BE2C (cell line): ENCODE measurements around the gene MMD.

Experiments
- DNase-seq: peaks from one replicate; pipeline ENCODE4 v3.0.0-alpha.2; 2020
- H3K27me3 ChIP-seq: fragments of 250-450 bp; sonication (Bioruptor Pico); 2 replicates; pipeline ENCODE4 v1.5.1; 2020; ENCODE audit warnings: mild to moderate bottlenecking
- H3K36me3 ChIP-seq: fragments of 250-450 bp; sonication (Bioruptor Pico); 2 replicates; pipeline ENCODE4 v1.5.1; 2020; ENCODE audit warnings: mild to moderate bottlenecking
- H3K4me1 ChIP-seq: fragments of 250-450 bp; sonication (Bioruptor Pico); 2 replicates; pipeline ENCODE4 v1.5.1; 2020
- H3K4me3 ChIP-seq: 2 replicates; pipeline ENCODE4 v1.5.1; 2011; ENCODE audit warnings: low read depth, low read length
- H3K9me3 ChIP-seq: fragments of 250-450 bp; sonication (Bioruptor Pico); 2 replicates; pipeline ENCODE4 v1.5.1; 2020
- CTCF ChIP-seq: IDR thresholded peaks from 2 replicates; pipeline ENCODE4 v1.5.1; 2012; ENCODE audit warnings: mild to moderate bottlenecking, low read depth, low read length

Gene MMD

GRCh38 chr17:55440391-55440790, 18.8 kb upstream of the MMD start:
- H3K4me1 ChIP-seq, result peaks cover 23% of the 10 kb centered on the region
- no peaks in the 10 kb centered on the region for H3K9me3 ChIP-seq
- peak overlapping the region; percentile 29 for H3K4me3 ChIP-seq
- DNase-seq, result peak; percentile 74
- TF ChIP-seq CTCF, result no peak
- H3K27me3 ChIP-seq, result no peaks in the 10 kb centered on the region
- no peaks in the 10 kb centered on the region for H3K36me3 ChIP-seq

- no peak for DNase-seq
- Histone ChIP-seq H3K27me3 (no peaks in the 10 kb centered on the region), H3K9me3 (no peaks in the 10 kb centered on the region), H3K4me3 (no peak overlapping the region), H3K36me3 (no peaks in the 10 kb centered on the region), H3K4me1 (peaks cover 28% of the 10 kb centered on the region)
- no peak for TF ChIP-seq CTCF
Measured at GRCh38 chr17:55437159-55437605, 15.5 kb upstream of the MMD start.

- H3K36me3 ChIP-seq, result no peaks in the 10 kb centered on the region
- H3K9me3 ChIP-seq, result no peaks in the 10 kb centered on the region
- H3K4me3 ChIP-seq, result no peak overlapping the region
- no peak for DNase-seq
- H3K4me1 ChIP-seq, result peaks cover 24% of the 10 kb centered on the region
- TF ChIP-seq CTCF, result no peak
- H3K27me3 ChIP-seq, result no peaks in the 10 kb centered on the region
Measured at GRCh38 chr17:55436224-55437158, 14.9 kb upstream of the MMD start.

GRCh38 chr17:55435408-55435807, 13.8 kb upstream of the MMD start:
- Histone ChIP-seq H3K4me3 (no peak overlapping the region), H3K27me3 (no peaks in the 10 kb centered on the region), H3K4me1 (peaks cover 22% of the 10 kb centered on the region), H3K9me3 (no peaks in the 10 kb centered on the region), H3K36me3 (no peaks in the 10 kb centered on the region)
- DNase-seq, result no peak
- TF ChIP-seq CTCF, result no peak

GRCh38 chr17:55434721-55435120, 13.1 kb upstream of the MMD start:
- DNase-seq, result no peak
- Histone ChIP-seq H3K4me1 (peaks cover 18% of the 10 kb centered on the region), H3K27me3 (no peaks in the 10 kb centered on the region), H3K4me3 (no peak overlapping the region), H3K9me3 (no peaks in the 10 kb centered on the region), H3K36me3 (no peaks in the 10 kb centered on the region)
- TF ChIP-seq CTCF, result no peak
